Prostate gland (tissue), 2 donors: ENCODE data around the gene IRF7.

Source experiments
- POLR2A ChIP-seq: fragments of 450-650 bp; IDR thresholded peaks from one replicate; pipeline ENCODE4 v1.6.1; 2016; ENCODE audit warnings: antibody characterized with exemption, mild to moderate bottlenecking
- POLR2AphosphoS5 ChIP-seq: sonication (generic); formaldehyde crosslinking; IDR thresholded peaks from one replicate; pipeline ENCODE4 v1.6.1; 2017; ENCODE audit warnings: antibody characterized with exemption
- TF ChIP-seq, protein P1 (sequence below), 4 experiments: fragments of 200-600 bp in 2 of 4; fragments of 450-650 bp in 2 of 4; sonication (generic) in 2 of 4; IDR thresholded peaks; 1 replicate in 3 of 4; 2 replicates in 1 of 4; pipeline ENCODE4 v1.5.1; 2016 to 2019; ENCODE audit warnings: antibody characterized with exemption in 4 of 4, mild to moderate bottlenecking in 2 of 4, moderate library complexity in 2 of 4

- TF ChIP-seq POLR2A, result no peak
- TF ChIP-seq, protein P1, sequence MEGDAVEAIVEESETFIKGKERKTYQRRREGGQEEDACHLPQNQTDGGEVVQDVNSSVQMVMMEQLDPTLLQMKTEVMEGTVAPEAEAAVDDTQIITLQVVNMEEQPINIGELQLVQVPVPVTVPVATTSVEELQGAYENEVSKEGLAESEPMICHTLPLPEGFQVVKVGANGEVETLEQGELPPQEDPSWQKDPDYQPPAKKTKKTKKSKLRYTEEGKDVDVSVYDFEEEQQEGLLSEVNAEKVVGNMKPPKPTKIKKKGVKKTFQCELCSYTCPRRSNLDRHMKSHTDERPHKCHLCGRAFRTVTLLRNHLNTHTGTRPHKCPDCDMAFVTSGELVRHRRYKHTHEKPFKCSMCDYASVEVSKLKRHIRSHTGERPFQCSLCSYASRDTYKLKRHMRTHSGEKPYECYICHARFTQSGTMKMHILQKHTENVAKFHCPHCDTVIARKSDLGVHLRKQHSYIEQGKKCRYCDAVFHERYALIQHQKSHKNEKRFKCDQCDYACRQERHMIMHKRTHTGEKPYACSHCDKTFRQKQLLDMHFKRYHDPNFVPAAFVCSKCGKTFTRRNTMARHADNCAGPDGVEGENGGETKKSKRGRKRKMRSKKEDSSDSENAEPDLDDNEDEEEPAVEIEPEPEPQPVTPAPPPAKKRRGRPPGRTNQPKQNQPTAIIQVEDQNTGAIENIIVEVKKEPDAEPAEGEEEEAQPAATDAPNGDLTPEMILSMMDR (IDR thresholded peaks at IDR 0.05), result no peak
- TF ChIP-seq POLR2AphosphoS5, result no peak
Measured at GRCh38 chr11:613369-613968, 2.3 kb downstream of the IRF7 start.
